Endothelial cell (in vitro differentiated cells): ENCODE data around the gene OR10A5. TPM values are rescaled to one million over a fixed set of nuclear protein-coding genes. Genes with fewer than 3 reads are reported as not detected.
"Not testable (repeated sequence)": the region's sequence is repeated elsewhere in the genome, so short reads cannot be mapped to it uniquely, and the experiment has no call there.

Experiments used
- DNase-seq: peaks from one replicate; pipeline ENCODE4 v3.0.0; 2021; ENCODE audit warnings: low spot score
- H3K27ac Mint-ChIP-seq: one replicate; pipeline ENCODE4 v1.8.0; 2021; ENCODE audit warnings: mixed read lengths, inconsistent platforms; ENCODE audit not compliant: unreplicated experiment
- H3K27me3 Mint-ChIP-seq: one replicate; pipeline ENCODE4 v1.8.0; 2021; ENCODE audit warnings: mild to moderate bottlenecking, moderate library complexity, mixed read lengths, inconsistent platforms; ENCODE audit not compliant: unreplicated experiment
- H3K36me3 Mint-ChIP-seq: one replicate; pipeline ENCODE4 v1.8.0; 2021; ENCODE audit warnings: mild to moderate bottlenecking, low read depth, mixed read lengths, inconsistent platforms; ENCODE audit not compliant: unreplicated experiment
- H3K4me1 Mint-ChIP-seq: one replicate; pipeline ENCODE4 v1.8.0; 2021; ENCODE audit warnings: mild to moderate bottlenecking, mixed read lengths, inconsistent platforms; ENCODE audit not compliant: unreplicated experiment
- H3K4me3 Mint-ChIP-seq: one replicate; pipeline ENCODE4 v1.8.0; 2021; ENCODE audit warnings: mild to moderate bottlenecking, mixed read lengths, inconsistent platforms; ENCODE audit not compliant: unreplicated experiment
- H3K9me3 Mint-ChIP-seq: one replicate; pipeline ENCODE4 v1.8.0; 2021; ENCODE audit warnings: mixed read lengths, inconsistent platforms; ENCODE audit not compliant: unreplicated experiment
- CTCF ChIP-seq: fragments of 200-600 bp; sonication (generic); IDR thresholded peaks from one replicate; pipeline ENCODE4 v1.5.0; 2021; ENCODE audit warnings: antibody characterized with exemption; ENCODE audit not compliant: unreplicated experiment
- total RNA-seq: library from RNA; stranded (reverse); fragmentation: NEBNext Ultra II Directional; extraction: Animal tissue kit (Norgen Biotek cat#: 25700); gene quantifications from one replicate; pipeline ENCODE4 v1.2.1, GENCODE V29; 2021; ENCODE audit not compliant: unreplicated experiment

Gene OR10A5
- total RNA-seq, 1 donor from 2014 or later, result not detected

- H3K27ac Mint-ChIP-seq, result peak overlapping the region; percentile 14
- peaks cover 24% of the 10 kb centered on the region for H3K36me3 Mint-ChIP-seq
- no peak overlapping the region for H3K4me3 Mint-ChIP-seq
- no peak for TF ChIP-seq CTCF
- H3K27me3 Mint-ChIP-seq, result no peaks in the 10 kb centered on the region
- no peaks in the 10 kb centered on the region for H3K4me1 Mint-ChIP-seq
- H3K9me3 Mint-ChIP-seq, result peaks cover 9% of the 10 kb centered on the region
- DNase-seq, result no peak
Measured at GRCh38 chr11:6850526-6850925, 5.0 kb downstream of the OR10A5 start.

GRCh38 chr11:6854801-6855200, 9.3 kb downstream of the OR10A5 start:
- not testable (repeated sequence) for DNase-seq, H3K4me3 Mint-ChIP-seq, H3K27me3 Mint-ChIP-seq, H3K4me1 Mint-ChIP-seq, H3K9me3 Mint-ChIP-seq, H3K27ac Mint-ChIP-seq
- H3K36me3 Mint-ChIP-seq, result peaks cover 10% of the 10 kb centered on the region

- H3K4me1 Mint-ChIP-seq, result no peaks in the 10 kb centered on the region
- H3K27me3 Mint-ChIP-seq, result no peaks in the 10 kb centered on the region
- peaks cover 6% of the 10 kb centered on the region for H3K9me3 Mint-ChIP-seq
- no peak overlapping the region for H3K27ac Mint-ChIP-seq
- no peak for TF ChIP-seq CTCF
- no peak overlapping the region for H3K4me3 Mint-ChIP-seq
- peaks cover 10% of the 10 kb centered on the region for H3K36me3 Mint-ChIP-seq
- no peak for DNase-seq
Measured at GRCh38 chr11:6855971-6856541, 10.6 kb downstream of the OR10A5 start.

- Mint-ChIP-seq H3K4me3 (no peak overlapping the region), H3K27ac (no peak overlapping the region), H3K9me3 (peaks cover 1% of the 10 kb centered on the region), H3K27me3 (no peaks in the 10 kb centered on the region), H3K36me3 (peaks cover 4% of the 10 kb centered on the region), H3K4me1 (no peaks in the 10 kb centered on the region)
- no peak for DNase-seq
- TF ChIP-seq CTCF, result no peak
Measured at GRCh38 chr11:6856871-6857270, 11.4 kb downstream of the OR10A5 start.

- H3K36me3 Mint-ChIP-seq, result no peaks in the 10 kb centered on the region
- H3K27me3 Mint-ChIP-seq, result no peaks in the 10 kb centered on the region
- no peak within 1 kb of the TSS for H3K4me3 Mint-ChIP-seq
- H3K9me3 Mint-ChIP-seq, result no peaks in the 10 kb centered on the region
- no peaks in the 10 kb centered on the region for H3K4me1 Mint-ChIP-seq
- no peak for DNase-seq
- TF ChIP-seq CTCF, result no peak
- H3K27ac Mint-ChIP-seq, result no peak within 1 kb of the TSS
Measured at GRCh38 chr11:6862961-6863360, 17.5 kb downstream of the OR10A5 start, which contains the start of gene OR10A2. OR10A2 (plus strand) TSS chr11:6863057; CDS start chr11:6869755, 6,698 bp downstream.
